ENCODE data around the gene UNG.
"Not testable (repeated sequence)": the region's sequence is repeated elsewhere in the genome, so short reads cannot be mapped to it uniquely, and the experiment has no call there.

UNG gene

DNA sequence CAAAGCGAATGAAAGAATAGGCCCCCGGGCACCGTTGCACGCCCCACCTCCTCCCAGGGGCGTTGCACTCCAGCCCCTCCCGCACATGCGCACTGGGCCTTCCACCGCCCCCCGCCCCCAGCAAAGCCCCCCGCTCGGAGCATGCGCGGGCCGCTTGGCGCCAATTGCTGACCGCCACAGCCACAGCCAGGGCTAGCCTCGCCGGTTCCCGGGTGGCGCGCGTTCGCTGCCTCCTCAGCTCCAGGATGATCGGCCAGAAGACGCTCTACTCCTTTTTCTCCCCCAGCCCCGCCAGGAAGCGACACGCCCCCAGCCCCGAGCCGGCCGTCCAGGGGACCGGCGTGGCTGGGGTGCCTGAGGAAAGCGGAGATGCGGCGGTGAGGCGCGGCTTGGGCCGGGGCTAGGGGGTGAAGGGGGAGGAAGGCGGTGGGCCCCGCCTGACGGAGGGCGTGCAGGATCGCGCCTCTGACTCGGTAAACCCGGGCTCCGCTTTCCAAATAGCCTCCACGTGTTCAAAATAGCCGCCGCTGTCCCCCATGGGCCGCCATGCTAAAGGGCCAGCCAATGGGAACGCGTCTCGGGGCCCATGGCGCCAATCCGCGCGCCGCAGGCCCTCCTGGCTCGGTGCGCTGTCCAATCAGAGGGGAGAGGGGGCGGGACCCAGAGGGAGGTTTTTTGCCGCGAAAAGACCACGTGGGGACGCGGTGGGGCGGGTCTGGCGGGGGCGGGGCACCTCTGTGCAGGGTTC lies at the start of gene UNG:
UNG (plus strand) TSS at position 163 of the 748 bp plus-strand sequence; CDS start at position 246, 83 bp downstream.
- DNase-seq (ENCODE audit: low read depth), result peak; percentile 97

DNA sequence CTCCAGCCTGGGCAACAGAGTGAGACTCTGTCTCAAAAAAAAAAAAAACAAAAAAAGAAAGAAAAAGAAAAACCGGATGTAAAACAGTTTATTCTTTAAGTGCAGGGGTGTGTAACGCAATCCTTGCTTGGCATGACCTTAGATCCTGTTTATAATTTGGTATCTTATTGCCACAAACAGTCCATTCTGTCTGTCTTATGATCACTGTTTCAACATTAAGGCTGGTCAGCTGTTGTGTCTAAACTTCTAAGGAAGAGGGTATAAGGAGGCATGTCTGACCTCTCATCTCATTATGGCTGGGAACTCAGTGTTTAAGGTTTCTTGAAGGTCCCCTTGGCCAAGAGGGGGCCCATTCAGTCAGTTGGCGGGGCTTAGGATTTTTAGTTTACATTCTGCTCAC lies 48.7 kb upstream of the UNG start:
- not testable (repeated sequence) for DNase-seq (ENCODE audit: low read depth)

DNA sequence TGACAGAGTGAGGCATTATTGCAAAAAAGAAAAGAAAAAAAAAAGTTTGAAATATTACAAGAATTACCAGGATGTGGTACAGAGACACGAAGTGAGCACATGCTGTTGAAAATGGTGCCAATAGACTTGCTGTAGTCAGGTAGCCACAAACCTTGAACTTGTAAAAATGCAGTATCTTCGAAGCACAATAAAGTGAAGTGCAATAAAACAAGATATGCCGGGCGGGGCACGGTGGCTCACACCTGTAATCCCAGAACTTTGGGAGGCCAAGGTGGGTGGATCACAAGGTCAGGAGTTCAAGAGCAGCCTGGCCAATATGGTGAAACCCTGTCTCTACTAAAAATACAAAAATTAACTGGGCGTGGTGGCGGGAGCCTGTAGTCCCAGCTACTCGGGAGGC lies 47.6 kb upstream of the UNG start:
- DNase-seq (ENCODE audit: low read depth), result not testable (repeated sequence)

DNA sequence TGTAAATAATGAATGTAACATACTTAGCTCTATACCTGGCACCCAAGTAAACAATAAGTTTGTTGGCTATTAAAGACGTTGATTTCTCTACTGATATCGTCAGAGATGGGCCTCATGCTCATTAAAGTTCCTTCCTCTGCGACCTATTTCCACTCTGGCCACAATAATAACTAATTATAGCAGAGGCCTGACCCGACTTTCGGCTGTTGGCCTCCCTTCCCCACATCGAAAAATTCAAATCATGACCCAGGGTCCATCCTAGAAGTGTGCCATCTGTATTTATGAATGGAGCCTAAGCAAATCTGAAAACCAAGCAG lies 45.3 kb upstream of the UNG start:
- DNase-seq (ENCODE audit: low read depth), result no peak

DNA sequence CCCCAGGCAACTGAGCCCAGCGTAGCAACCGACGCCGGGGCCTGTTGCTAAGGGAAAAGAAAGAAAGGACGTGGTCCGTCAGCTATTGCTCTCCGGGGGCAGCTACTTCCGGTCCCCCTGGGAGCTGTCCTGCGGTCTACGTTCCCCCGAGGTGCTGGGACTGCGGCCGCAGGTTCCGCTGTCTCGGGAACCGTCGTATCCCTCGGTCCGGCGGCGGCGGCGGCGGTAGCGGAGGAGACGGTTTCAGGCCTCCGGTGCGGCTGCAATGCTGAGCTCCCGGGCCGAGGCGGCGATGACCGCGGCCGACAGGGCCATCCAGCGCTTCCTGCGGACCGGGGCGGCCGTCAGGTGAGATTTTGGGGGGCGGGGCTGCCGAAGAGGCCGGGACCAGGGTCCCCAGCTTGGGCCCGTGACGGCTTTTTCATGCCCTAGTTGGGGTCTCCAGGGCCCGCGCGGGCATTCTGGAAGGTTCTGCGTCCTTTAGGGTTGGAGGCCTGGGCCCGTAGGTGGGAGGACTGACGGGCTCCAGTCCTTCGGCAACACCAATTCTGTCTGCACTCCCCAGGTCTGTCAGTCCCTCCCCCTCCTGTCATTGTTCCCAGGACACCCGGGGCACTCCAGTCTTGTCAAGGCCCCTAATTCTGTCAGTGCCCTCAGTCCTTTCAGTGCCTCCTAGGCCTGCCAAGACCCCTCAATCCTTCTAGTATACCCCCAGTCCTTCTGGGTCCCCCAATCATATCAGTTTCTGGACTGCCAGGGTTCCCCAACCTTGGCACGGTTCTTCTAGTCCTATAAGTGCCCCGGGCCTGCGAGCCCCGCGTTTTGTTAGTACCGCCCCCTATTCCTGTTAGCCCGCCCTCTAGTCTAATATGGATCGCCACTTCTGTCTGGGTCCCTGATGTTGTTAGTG lies 44.7 kb upstream of the UNG start, which contains the start of gene USP30:
USP30 (plus strand) TSS at position 163 of the 910 bp plus-strand sequence; CDS start at position 266, 103 bp downstream.
- peak; percentile 79 for DNase-seq (ENCODE audit: low read depth)

DNA sequence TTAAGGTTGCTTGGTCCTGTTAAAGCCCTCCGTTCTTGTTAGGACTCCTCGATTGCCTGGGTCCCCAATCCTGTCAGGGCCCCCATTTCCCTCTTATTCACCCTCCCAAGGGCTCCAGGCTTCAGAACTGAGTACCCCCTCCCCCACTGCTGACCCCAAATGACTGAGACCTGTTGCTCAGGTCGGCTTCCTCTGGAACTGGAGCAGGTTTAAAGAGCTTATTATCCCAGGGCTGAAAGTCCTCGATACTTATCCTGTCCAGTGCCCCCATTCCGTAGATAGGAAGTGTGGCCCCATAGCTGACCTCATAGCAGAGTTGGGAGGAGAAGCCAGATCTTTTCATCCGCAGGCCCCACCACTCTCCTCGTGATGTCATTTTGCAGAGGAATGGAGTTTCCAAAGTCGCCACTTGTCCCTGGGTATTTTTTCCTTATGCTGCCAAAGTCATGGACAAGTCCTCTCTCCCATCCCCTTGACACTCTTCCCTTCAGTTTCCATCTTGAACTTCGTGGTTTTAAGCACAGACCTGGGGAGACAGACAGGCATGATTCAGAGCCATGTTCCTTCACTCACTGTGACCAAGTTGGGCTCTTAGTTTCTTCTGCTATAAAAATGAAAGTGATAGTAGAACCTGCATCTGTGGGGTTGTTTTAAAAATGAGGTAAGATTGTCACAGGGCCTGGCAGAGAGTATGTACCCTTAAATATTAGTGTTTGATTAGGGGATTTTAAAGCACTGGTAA lies 43.8 kb upstream of the UNG start:
- no peak for DNase-seq (ENCODE audit: low read depth)

DNA sequence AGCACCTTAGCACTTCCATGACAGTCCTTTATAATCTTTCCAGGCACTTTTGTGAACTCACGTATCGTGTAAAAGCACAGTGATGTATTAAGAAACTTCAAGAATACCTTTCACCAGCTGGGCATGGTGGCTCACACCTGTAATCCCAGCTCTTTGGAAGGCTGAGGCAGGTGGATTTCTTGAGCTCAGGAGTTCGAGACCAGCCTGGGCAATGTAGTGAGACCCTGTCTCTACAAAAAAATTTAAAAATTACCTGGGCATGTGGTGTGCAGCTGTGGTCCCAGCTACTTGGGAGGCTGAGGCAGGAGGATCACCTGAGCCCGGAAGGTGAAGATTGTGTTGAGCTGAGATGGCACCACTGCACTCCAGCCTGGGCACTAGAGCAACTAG lies 43.3 kb upstream of the UNG start:
- DNase-seq (ENCODE audit: low read depth), result not testable (repeated sequence)

DNA sequence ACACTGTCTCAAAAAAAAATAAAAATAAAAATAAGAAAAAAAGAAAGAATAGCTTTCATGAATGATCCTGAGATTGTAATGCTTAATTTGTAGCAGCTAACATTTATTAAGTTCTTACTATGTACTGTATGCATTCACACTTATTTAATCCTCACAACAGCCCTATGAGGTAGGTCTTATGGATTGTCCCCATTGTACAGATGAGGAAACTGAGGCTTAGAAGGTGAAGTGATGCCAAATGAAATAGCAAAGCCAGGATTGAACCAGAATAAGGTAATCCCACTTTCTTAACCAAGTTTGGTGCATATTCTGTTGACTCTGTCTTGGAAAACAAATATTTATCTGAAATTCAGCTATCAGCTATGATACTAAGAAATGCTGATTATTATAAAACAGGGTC lies 42.9 kb upstream of the UNG start:
- DNase-seq (ENCODE audit: low read depth), result no peak

DNA sequence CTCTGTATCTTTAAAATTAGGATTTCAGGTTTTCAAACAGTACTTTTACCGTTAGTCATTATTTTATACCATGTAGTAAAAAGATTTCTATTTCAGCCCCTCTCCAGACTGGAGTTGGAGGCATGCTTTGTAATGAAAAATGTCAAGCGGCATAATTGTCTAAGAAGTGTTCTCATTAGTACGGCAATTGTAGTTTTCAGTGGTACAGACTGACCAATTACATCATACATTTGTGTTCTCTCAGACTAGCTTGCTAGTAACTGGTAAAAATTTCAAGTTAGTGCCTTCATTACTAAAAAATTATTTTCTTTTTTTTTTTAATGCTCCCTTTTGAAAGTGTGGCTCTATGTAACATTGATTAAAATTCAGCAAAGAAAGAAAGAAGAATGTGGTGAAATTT lies 40.5 kb upstream of the UNG start:
- DNase-seq (ENCODE audit: low read depth), result no peak

DNA sequence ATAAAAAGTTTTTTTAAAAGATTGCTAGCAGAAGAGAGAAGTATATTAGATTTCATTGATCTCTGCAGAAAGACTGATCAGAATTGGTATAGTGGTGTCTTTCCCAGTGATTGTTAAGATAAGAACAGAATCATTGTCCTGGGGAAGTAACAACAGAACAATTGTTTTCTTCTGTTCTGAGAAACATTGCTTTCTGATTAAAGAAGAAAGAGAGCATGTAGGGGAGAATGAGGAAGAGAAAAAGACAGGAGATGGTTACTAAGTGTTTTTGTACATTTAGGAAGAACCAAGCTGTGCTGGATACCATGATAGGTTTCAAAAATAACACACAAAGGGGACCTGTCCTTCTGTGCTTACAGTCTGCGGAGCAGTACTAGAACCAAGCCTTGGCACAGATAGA lies 40.0 kb upstream of the UNG start:
- DNase-seq (ENCODE audit: low read depth), result no peak

DNA sequence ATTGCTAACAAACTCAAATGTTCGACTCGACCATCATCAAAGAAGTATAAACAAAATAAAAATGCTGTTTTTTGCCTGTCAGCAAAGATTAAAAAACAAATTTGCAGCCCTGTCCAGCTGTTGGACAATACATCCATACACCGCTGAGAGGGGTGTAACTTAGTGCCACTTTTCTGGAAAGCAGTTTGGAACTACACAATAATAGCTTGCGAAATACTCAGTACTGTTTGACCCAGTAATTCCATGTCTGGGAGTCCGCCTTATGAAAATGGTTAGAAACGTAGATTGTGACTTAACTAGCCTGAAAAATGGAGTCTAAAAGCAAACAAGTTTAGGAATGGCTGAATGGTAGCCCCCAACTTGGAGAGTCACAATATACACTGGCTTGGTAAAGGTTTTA lies 38.6 kb upstream of the UNG start:
- DNase-seq (ENCODE audit: low read depth), result no peak

DNA sequence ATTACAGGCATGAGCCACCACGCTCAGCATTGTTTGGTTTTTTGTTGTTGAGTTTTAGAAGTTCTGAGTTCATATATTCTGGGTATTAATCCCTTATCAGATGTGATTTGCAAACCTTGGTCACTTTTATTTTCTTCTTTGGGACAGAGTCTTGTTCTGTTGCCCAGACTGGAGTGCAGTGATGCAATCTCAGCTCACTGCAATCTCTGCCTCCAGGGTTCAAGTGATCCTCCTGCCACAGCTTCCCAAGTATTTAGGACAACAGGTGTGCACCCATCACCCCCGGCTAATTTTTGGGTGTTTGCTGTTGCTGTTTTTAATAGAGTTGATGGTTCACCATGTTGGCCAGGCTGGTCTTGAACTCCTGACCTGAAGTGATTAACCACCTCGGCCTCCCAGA lies 33.3 kb upstream of the UNG start:
- no peak for DNase-seq (ENCODE audit: low read depth)

DNA sequence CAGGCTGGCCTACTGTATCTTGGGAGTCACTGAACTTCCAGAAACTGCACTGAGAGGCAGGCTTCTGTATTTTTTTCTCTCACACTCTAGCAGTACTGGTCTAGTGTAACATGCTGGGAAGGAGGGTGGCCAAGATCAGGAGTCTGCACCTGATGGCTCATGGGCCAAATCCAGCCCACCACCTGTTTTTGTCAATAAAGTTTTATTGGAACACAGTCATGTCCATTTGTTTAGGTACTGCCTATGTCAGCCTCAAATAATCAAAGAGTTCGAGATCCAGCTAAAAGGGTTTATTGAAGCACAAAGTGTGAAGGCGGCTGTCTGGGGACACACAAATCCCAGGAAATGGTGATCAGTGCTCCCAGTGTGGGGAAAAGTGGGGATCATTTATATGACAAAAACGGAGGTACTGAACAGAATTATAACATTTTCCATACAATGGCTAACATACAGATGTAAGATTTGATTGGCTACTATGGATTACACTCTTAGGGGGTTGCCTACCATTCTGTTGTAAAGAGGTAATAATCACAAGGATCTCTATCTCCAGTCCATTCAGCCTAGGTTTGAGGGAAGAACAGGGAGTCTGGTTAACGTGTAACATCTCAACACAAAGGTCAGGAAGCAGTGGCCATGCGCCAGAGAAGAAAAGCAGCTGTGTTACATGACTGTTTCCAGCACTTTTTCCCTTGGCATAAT lies 32.1 kb upstream of the UNG start:
- no peak for DNase-seq (ENCODE audit: low read depth)

DNA sequence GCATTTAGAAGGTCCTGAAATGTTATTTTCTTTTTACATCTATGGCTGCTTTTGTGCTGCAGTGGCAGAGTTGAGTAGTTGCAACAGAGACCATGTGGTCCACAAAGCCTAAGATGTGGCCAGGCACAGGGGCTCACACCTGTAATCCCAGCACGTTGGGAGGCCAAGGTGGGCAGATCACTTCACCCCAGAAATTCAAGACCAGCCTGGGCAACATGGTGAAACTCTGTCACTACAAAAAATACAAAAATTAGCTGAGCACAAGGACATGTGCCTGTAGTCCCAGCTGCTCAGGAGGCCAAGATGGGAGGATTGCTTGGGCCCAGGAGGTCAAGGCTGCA lies 31.6 kb upstream of the UNG start:
- DNase-seq (ENCODE audit: low read depth), result no peak

DNA sequence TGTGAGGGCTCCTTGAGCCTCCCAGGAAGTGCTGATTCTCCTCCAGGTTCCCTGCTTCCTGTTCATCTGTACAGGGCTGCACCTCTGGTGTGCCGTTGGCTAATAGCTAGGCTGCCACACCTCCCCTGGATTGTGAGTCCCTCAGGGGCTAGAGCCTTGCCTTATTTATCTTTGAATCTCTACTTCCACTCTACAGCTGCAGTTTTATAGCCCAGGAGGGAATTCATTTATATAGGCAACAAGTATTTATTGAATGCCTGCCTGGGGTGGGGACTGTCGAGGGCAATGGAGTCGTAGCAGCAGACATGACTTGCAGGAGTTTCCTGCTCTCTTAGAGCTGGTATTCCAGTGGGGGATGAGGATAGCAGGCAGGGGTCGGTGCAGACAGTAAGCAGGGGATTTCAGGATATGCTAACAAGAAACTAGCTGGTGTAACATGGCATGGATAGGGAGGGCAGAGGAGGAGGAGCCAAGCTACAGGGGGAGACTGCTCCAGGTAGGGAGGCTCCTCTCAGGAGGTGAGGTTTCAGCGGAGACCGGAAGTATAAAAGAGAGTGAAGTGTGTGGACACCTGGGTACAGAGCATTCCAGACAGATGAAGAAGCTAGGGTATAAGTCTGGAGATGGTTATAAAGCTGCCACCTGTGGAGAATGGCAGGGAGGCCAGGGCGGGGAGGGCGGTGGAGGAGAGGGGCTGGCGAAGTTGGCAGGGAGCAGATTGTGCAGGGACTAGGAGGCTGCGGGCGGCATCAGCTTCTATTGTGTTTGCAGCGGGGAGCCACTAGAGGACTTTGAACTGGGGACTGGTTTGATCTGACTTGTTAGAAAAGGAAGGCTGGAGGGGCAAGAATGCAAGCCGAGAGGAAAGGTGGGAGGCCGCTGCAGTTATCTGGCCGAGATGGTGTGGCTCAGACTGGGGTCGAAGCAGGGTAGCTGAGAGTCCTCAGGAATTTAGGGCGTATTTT lies 27.8 kb upstream of the UNG start:
- DNase-seq (ENCODE audit: low read depth), result no peak

DNA sequence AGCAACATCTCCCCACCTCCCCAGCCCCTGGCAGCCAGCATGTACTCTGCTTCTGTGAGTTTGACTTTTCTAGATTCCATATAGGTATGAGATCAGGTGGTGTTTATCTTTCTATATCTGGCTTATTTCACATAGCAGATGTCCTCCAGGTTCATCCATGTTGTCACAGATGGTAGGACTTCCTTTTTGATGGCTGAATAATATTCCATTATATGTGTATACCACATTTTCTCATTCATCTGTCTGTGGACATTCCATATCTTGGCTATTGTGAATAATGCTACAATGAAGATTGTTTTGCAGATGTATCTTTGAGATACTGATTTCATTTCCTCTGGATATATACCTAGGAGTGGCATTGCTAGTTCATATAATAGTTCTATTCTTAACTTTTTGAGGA lies 22.5 kb upstream of the UNG start:
- no peak for DNase-seq (ENCODE audit: low read depth)

DNA sequence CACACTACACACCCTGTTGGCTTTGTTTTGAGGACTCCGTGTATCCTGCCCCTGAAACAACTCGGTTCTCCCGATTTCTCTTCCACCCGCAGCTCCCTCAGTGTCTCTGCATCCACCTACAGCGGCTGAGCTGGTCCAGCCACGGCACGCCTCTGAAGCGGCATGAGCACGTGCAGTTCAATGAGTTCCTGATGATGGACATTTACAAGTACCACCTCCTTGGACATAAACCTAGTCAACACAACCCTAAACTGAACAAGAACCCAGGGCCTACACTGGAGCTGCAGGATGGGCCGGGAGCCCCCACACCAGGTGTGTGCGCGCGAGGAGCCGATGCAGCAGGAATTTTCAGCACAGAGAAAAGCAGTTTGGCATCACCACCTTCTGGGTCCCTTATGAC lies 14.6 kb upstream of the UNG start:
- no peak for DNase-seq (ENCODE audit: low read depth)

DNA sequence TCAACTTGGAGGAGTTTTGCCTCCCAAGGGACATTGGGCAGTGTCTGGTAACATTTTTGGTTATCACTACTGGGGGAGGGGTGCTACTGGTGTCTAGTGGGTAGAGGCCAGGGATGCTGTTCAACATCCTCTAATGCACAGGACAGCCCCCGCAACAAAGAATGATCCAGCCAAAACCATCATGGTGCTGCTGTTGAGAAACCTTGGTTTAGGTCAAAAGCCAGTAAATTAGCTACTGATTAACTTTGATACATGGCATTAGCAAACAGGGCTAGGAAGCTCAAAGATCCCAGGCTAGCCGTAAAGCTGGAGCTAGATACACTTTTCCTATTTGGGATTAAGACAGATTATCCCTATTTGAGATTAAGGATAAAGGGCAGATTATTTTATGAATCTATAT lies 13.0 kb upstream of the UNG start:
- no peak for DNase-seq (ENCODE audit: low read depth)

DNA sequence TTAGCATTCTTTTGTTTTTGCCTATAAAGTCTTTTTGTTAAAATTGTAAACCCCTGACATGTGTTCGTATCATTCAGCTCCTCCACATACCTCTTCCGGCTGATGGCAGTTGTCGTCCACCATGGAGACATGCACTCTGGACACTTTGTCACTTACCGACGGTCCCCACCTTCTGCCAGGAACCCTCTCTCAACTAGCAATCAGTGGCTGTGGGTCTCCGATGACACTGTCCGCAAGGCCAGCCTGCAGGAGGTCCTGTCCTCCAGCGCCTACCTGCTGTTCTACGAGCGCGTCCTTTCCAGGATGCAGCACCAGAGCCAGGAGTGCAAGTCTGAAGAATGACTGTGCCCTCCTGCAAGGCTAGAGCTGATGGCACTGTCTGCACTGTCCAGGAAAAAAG lies 11.8 kb upstream of the UNG start:
- no peak for DNase-seq (ENCODE audit: low read depth)

DNA sequence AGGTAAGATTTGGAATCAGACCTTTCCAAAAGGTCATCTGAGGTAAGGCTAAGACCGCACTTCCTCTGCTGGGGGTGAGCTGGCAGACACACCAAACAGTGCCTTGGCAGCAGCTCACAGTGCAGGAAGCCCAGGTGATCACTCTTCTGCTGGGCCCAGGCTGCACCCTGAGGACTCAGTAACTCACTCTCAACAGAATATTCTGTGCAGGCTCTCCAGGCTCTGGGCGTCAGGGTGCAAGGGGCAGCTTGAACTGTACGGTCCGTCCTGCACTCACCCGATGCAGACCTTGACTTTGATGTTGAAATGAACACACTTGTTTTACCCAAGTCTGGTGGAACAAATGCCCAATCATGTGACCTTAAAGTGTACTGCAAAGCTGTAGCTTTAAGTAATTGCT lies 10.1 kb upstream of the UNG start:
- no peak for DNase-seq (ENCODE audit: low read depth)

DNA sequence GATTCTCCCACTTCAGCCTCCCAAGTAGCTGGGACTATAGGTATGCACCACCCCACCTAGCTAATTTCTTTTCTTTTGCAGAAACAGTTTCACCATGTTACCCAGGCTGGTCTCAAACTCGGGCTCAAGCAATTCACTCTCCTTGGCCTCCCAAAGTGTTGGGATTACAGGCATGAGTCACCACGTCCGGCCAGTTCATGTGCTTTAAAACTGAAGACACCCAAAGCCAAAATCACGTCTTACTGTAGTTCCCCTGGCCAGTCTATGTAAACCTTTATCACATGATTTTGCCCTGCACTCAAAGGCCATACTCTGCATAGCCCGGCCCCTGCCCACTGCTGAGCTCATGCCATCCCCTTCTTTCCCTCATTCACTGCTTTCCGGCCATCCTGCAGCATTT lies 8.6 kb upstream of the UNG start:
- DNase-seq (ENCODE audit: low read depth), result no peak
